Uterus (tissue), 2 donors: ENCODE results near the gene UBE2O.

ENCODE experiments used
- CTCF ChIP-seq, 4 experiments: fragments of 200-600 bp in 2 of 4; fragments of 450-650 bp in 2 of 4; sonication (generic) in 2 of 4; IDR thresholded peaks; one replicate each; pipeline ENCODE4 v1.5.1; 2016 to 2019; ENCODE audit warnings: antibody characterized with exemption in 4 of 4, mild to moderate bottlenecking in 2 of 4, moderate library complexity in 1 of 4
- POLR2A ChIP-seq, 2 donors: fragments of 450-650 bp; IDR thresholded peaks; one replicate each; pipeline ENCODE4 v1.6.1; 2016; ENCODE audit warnings: antibody characterized with exemption in 2 of 2, mild to moderate bottlenecking in 1 of 2, moderate library complexity in 1 of 2

- no peak for TF ChIP-seq CTCF (IDR thresholded peaks at IDR 0.05)
- TF ChIP-seq POLR2A (IDR thresholded peaks at IDR 0.05), result no peak
These were observed 33.2 kb downstream of the UBE2O start for GRCh38 chr17:76419576-76420260.
